ENCODE data around the gene XRN1. TPM values are rescaled to one million over a fixed set of nuclear protein-coding genes. Genes with fewer than 3 reads are reported as not detected.

The XRN1 gene
- total RNA-seq, 1 experiment from 2014 or later: 45.3 TPM

- no peak overlapping the region for H3K27ac ChIP-seq
- TF ChIP-seq CTCF (conservative IDR thresholded peaks at IDR 0.05): no peak
- no peak for TF ChIP-seq EZH2 (IDR thresholded peaks at IDR 0.05; ENCODE audit: low read depth)
- H3K9me2 ChIP-seq (ENCODE audit: insufficient read depth): no peaks in the 10 kb centered on the region
- no TSS peak for BruUV-seq (replicated peaks)
- no peaks in the 10 kb centered on the region for H4K20me1 ChIP-seq (ENCODE audit: insufficient read depth)
- H3K4me2 ChIP-seq: no peak overlapping the region
- no peak overlapping the region for H3K4me3 ChIP-seq
- no peaks in the 10 kb centered on the region for H3K4me1 ChIP-seq (replicated peaks; ENCODE audit: insufficient read depth)
- H3F3A ChIP-seq (ENCODE audit: insufficient read depth, low read depth): no peaks in the 10 kb centered on the region
- H2AFZ ChIP-seq: no peak overlapping the region
- H3K27me3 ChIP-seq (ENCODE audit: insufficient read depth, low read depth): no peaks in the 10 kb centered on the region
- ChIA-PET POLR2A (ENCODE audit: unreplicated experiment) (no interaction called here), CTCF (no interaction called here)
- H3K9me3 ChIP-seq (ENCODE audit: insufficient read depth, low read depth): no peaks in the 10 kb centered on the region
- no peak for DNase-seq
- intact Hi-C loops (cut with micrococcal nuclease; ENCODE audit: unreplicated experiment): no loop called here
- H3K36me3 ChIP-seq (ENCODE audit: low read depth): no peaks in the 10 kb centered on the region; the same call in 1 of the 2 replicates
- H3K79me2 ChIP-seq (ENCODE audit: low read depth): no peaks in the 10 kb centered on the region
Observed at GRCh38 chr3:142459096-142459495, 11.3 kb upstream of the XRN1 start.

GRCh38 chr3:142450881-142451280, 3.0 kb upstream of the XRN1 start:
- Histone ChIP-seq H4K20me1 (ENCODE audit: insufficient read depth) (no peaks in the 10 kb centered on the region), H3K79me2 (ENCODE audit: low read depth) (peaks cover 19% of the 10 kb centered on the region), H3K4me1 (replicated peaks; ENCODE audit: insufficient read depth) (peaks cover 15% of the 10 kb centered on the region), H3K4me2 (no peak overlapping the region), H2AFZ (no peak overlapping the region), H3K27ac (no peak overlapping the region), H3K4me3 (no peak overlapping the region), H3K9me2 (ENCODE audit: insufficient read depth) (no peaks in the 10 kb centered on the region), H3K9me3 (ENCODE audit: insufficient read depth, low read depth) (no peaks in the 10 kb centered on the region), H3K36me3 (ENCODE audit: low read depth) (peaks cover 10% of the 10 kb centered on the region; the same call in 1 of the 2 replicates), H3F3A (ENCODE audit: insufficient read depth, low read depth) (peaks cover 27% of the 10 kb centered on the region), H3K27me3 (ENCODE audit: insufficient read depth, low read depth) (no peaks in the 10 kb centered on the region)
- TF ChIP-seq EZH2 (IDR thresholded peaks at IDR 0.05; ENCODE audit: low read depth): no peak
- no peak for TF ChIP-seq CTCF (conservative IDR thresholded peaks at IDR 0.05)
- ChIA-PET POLR2A (ENCODE audit: unreplicated experiment) (no interaction called here), CTCF (interaction anchor here (0.6 kb wide), 1 partner anchor 21 kb away, joined by 3 read pairs; no protein-coding TSS in a partner anchor)
- BruUV-seq (replicated peaks): no TSS peak
- peak in 1 of 2 experiments; percentile 54 for DNase-seq
- intact Hi-C loops (cut with micrococcal nuclease; ENCODE audit: unreplicated experiment): no loop called here

- H4K20me1 ChIP-seq (ENCODE audit: insufficient read depth): no peaks in the 10 kb centered on the region
- intact Hi-C loops (cut with micrococcal nuclease; ENCODE audit: unreplicated experiment): no loop called here
- TF ChIP-seq CTCF (conservative IDR thresholded peaks at IDR 0.05): no peak
- TF ChIP-seq EZH2 (IDR thresholded peaks at IDR 0.05; ENCODE audit: low read depth): no peak
Observed at GRCh38 chr3:142450189-142450588, 2.4 kb upstream of the XRN1 start.

More at GRCh38 chr3:142450189-142450588, 2.4 kb upstream of the XRN1 start:
- Histone ChIP-seq H3K27me3 (ENCODE audit: insufficient read depth, low read depth) (no peaks in the 10 kb centered on the region), H3F3A (ENCODE audit: insufficient read depth, low read depth) (peaks cover 28% of the 10 kb centered on the region), H2AFZ (no peak overlapping the region), H3K4me2 (no peak overlapping the region), H3K27ac (no peak overlapping the region), H3K4me3 (no peak overlapping the region), H3K9me3 (ENCODE audit: insufficient read depth, low read depth) (no peaks in the 10 kb centered on the region), H3K9me2 (ENCODE audit: insufficient read depth) (no peaks in the 10 kb centered on the region), H3K36me3 (ENCODE audit: low read depth) (peaks cover 10% of the 10 kb centered on the region; the same call in 1 of the 2 replicates), H3K79me2 (ENCODE audit: low read depth) (peaks cover 25% of the 10 kb centered on the region), H3K4me1 (replicated peaks; ENCODE audit: insufficient read depth) (peaks cover 20% of the 10 kb centered on the region)
- DNase-seq: no peak
- ChIA-PET POLR2A (ENCODE audit: unreplicated experiment) (interaction anchor here (0.7 kb wide), 1 partner anchor 131 kb away, joined by 4 read pairs; no protein-coding TSS in a partner anchor), CTCF (no interaction called here)
- BruUV-seq (replicated peaks): no TSS peak

Measured in PC-9 (cell line).